Spleen (tissue), 11 donors: ENCODE measurements around the gene ITCH. TPM values are rescaled to one million over a fixed set of nuclear protein-coding genes. Genes with fewer than 3 reads are reported as not detected.
A peak's percentile ranks its signal among the peaks of the same experiment; 100 is the strongest.

Source experiments
- DNase-seq: peaks from one replicate; pipeline ENCODE4 v3.0.0-alpha.2; 2020
- H3K27ac ChIP-seq, 8 donors: fragments of 200-600 bp; sonication (generic) in 7 of 8; 1 replicate in 4 of 8; 2 replicates in 4 of 8; pipeline versions ENCODE4 v1.5.0 to v1.8.0; 2016 to 2021; ENCODE audit warnings: inconsistent platforms in 4 of 8, mild to moderate bottlenecking in 4 of 8, moderate library complexity in 1 of 8
- H3K27me3 ChIP-seq, 7 donors: fragments of 200-600 bp; sonication (generic) in 6 of 7; replicated peaks in 1 of 7; 1 replicate in 4 of 7; 2 replicates in 3 of 7; pipeline versions ENCODE4 v1.5.0 to v1.8.0; 2016 to 2021; ENCODE audit warnings: inconsistent platforms in 3 of 7, mild to moderate bottlenecking in 1 of 7
- H3K36me3 ChIP-seq, 6 donors: fragments of 200-600 bp; sonication (generic) in 5 of 6; 1 replicate in 4 of 6; 2 replicates in 2 of 6; pipeline versions ENCODE4 v1.5.0 to v1.8.0; 2016 to 2021; ENCODE audit warnings: inconsistent platforms in 2 of 6
- H3K4me1 ChIP-seq, 6 donors: fragments of 200-600 bp; sonication (generic) in 5 of 6; 1 replicate in 3 of 6; 2 replicates in 3 of 6; pipeline versions ENCODE4 v1.5.0 to v1.8.0; 2016 to 2021; ENCODE audit warnings: inconsistent platforms in 3 of 6
- H3K4me3 ChIP-seq, 8 donors: fragments of 200-600 bp; sonication (generic) in 7 of 8; 1 replicate in 4 of 8; 2 replicates in 4 of 8; pipeline versions ENCODE4 v1.5.0 to v1.8.0; 2016 to 2021; ENCODE audit warnings: inconsistent platforms in 4 of 8, mild to moderate bottlenecking in 4 of 8, moderate library complexity in 2 of 8
- H3K9me3 ChIP-seq, 8 donors: fragments of 200-600 bp; sonication (generic) in 7 of 8; 1 replicate in 4 of 8; 2 replicates in 4 of 8; pipeline versions ENCODE4 v1.5.0 to v1.8.0; 2016 to 2021; ENCODE audit warnings: inconsistent platforms in 4 of 8
- POLR2A ChIP-seq, 3 donors: fragments of 450-650 bp; IDR thresholded peaks; one replicate each; pipeline ENCODE4 v1.5.1; 2017; ENCODE audit warnings: antibody characterized with exemption in 3 of 3, mild to moderate bottlenecking in 1 of 3
- POLR2AphosphoS5 ChIP-seq, 3 donors: sonication (generic); formaldehyde crosslinking; IDR thresholded peaks; one replicate each; pipeline ENCODE4 v1.5.1; 2017; ENCODE audit warnings: antibody characterized with exemption in 3 of 3
- WGBS, 5 donors: extraction: QIAGEN DNeasy Blood & Tissue Kit in 3 of 5; methylation state at CpG; one replicate each; pipeline versions ENCODE4 v1.1.5 to v1.1.7; 2013 to 2018; 5-methylcytosine and 5-hydroxymethylcytosine counted together
- intact Hi-C: fragments of 100-400 bp; cut with DNase I; formaldehyde crosslinking; loops from one replicate; pipeline ENCODE4 v1.15.0; 2023; ENCODE audit warnings: low total_unique reads
- polyA plus RNA-seq, 3 donors: library from polyadenylated mRNA; stranded (reverse); fragments of 200-250 nt; gene quantifications; one replicate each; pipeline ENCODE4 v1.2.1, GENCODE V29; 2013
- total RNA-seq, 7 donors: library from RNA; depleted of rRNA in 3 of 7; stranded (reverse); fragments of >200 nt in 3 of 7; fragmentation: NEBNext Ultra II Directional in 4 of 7; extraction: Animal tissue kit (Norgen Biotek cat#: 25700) in 4 of 7; gene quantifications; one replicate each; pipeline versions ENCODE4 v1.1.0 to v1.2.1, GENCODE V29; 2016 to 2021
- TF ChIP-seq, protein P1 (sequence below), 11 experiments: fragments of 200-600 bp in 7 of 11; fragments of 450-650 bp in 4 of 11; sonication (generic) in 4 of 11; IDR thresholded peaks in 8 of 11; conservative IDR thresholded peaks in 3 of 11; 1 replicate in 7 of 11; 2 replicates in 4 of 11; pipeline versions ENCODE4 v1.4.0 to v1.8.0; 2016 to 2021; ENCODE audit warnings: antibody characterized with exemption in 11 of 11, inconsistent platforms in 4 of 11, mild to moderate bottlenecking in 1 of 11
- donor health status: healthy with polysubstance abuse.
- donor health status: DM: no; HTN: no; CAD: no; lungs with moderate emphysema.
- donor health status: DM: no; HTN: no; CAD: no.
- donor health status: Bipolar disorder and iron deficiency.
- donor health status: healthy.
- donor health status: DM: no; HTN: no; CAD: no.
- donor health status: DM: yes; HTN: yes; CAD: no.

Gene ITCH
- total and polyA plus RNA-seq, 10 donors = 6.9 to 72.7 (median 61.6) TPM

DNA sequence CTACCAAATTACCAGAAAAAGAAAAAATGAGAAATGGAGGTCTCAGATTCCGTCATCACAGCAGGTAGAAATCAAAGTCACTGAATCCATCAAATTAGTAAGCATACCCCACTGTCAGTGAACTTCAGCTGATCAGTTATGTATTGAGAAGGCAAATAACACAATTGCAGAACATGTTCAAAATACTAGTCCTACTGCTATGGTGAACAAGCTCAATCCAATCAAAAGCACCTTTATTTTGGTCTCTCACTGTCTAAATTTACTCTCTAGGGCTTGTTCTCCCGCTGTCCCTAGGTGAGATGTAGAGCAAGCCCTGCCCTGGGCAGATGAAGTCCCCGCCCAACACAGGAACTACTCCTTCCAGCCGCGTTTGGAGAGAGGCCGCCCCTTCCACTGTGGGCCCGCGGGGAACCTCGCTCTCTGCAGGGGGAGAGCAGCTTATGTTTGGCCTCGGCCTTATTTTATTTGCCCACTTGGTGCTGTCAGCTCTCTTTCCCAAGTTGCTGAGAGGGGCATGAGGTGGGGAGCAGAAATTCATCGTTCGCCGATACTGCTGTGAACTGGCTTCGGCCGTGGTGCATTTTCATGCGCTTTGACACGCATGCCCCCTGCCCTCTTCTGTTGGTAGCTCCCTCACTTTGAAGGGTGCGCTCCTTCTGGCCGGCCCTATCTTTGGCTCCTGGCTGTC lies 181.2 kb downstream of the ITCH start:
- Histone ChIP-seq H3K27ac (no peak overlapping the region), H3K4me1 (peaks cover 6 to 43% (median 30%) of the 10 kb centered on the region in 6 donors), H3K4me3 (peak overlapping the region in 3 of 8 donors; percentile 15 to 44 (median 15)), H3K27me3 (no peaks in the 10 kb centered on the region), H3K9me3 (no peaks in the 10 kb centered on the region), H3K36me3 (peaks cover 0 to 34% (median 20%) of the 10 kb centered on the region in 6 donors)
- TF ChIP-seq POLR2AphosphoS5 (IDR thresholded peaks at IDR 0.05) (peak in 1 of 3 donors; percentile 17), POLR2A (IDR thresholded peaks at IDR 0.05) (no peak)
- TF ChIP-seq, protein P1, sequence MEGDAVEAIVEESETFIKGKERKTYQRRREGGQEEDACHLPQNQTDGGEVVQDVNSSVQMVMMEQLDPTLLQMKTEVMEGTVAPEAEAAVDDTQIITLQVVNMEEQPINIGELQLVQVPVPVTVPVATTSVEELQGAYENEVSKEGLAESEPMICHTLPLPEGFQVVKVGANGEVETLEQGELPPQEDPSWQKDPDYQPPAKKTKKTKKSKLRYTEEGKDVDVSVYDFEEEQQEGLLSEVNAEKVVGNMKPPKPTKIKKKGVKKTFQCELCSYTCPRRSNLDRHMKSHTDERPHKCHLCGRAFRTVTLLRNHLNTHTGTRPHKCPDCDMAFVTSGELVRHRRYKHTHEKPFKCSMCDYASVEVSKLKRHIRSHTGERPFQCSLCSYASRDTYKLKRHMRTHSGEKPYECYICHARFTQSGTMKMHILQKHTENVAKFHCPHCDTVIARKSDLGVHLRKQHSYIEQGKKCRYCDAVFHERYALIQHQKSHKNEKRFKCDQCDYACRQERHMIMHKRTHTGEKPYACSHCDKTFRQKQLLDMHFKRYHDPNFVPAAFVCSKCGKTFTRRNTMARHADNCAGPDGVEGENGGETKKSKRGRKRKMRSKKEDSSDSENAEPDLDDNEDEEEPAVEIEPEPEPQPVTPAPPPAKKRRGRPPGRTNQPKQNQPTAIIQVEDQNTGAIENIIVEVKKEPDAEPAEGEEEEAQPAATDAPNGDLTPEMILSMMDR (IDR thresholded peaks at IDR 0.05 in 8 of 11, conservative IDR thresholded peaks at IDR 0.05 in 3 of 11) = no peak
- DNase-seq = no peak
- WGBS, 5 donors = 15 to 33% (median 20%) methylated on average over 19 of the region's 19 CpGs
- intact Hi-C loops = loop anchor here (5.0 kb wide), 1 partner anchor 163 kb away; no protein-coding TSS in a partner anchor

DNA sequence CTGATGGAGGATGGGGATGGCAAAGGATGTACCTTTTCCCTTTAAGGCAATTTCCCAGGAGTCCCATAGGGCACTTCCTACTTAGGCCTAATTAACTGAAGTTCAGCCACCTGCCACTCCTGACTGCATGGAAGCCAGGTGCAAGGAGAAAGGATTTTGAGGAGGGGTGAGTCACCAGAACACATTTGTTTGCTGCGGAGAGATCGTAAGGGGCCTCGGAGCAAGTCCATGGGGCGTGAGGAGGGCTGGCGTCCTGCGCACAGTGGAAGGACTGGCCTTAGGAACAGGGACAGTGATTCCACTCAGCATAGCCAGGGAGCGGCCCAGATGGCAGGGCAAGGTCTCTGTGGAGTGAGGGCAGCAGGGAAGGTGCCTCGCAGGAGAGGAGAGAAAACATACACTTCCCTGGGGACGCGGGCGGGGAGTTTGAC lies 183.7 kb downstream of the ITCH start:
- intact Hi-C loops = no loop called here
- H3K9me3 ChIP-seq = no peaks in the 10 kb centered on the region
- 92 to 97% (median 94%) methylated on average over 11 of the region's 11 CpGs for WGBS, 5 donors
- H3K4me1 ChIP-seq = peaks cover 0 to 23% (median 14%) of the 10 kb centered on the region in 6 donors
- H3K36me3 ChIP-seq = peaks cover 0 to 9% (median 2%) of the 10 kb centered on the region in 6 donors
- no peak for DNase-seq
- no peak overlapping the region for H3K4me3 ChIP-seq
- TF ChIP-seq POLR2A (IDR thresholded peaks at IDR 0.05) = no peak
- TF ChIP-seq POLR2AphosphoS5 (IDR thresholded peaks at IDR 0.05) = no peak
- TF ChIP-seq, protein P1 (IDR thresholded peaks at IDR 0.05 in 8 of 11, conservative IDR thresholded peaks at IDR 0.05 in 3 of 11) = no peak
- no peaks in the 10 kb centered on the region for H3K27me3 ChIP-seq
- no peak overlapping the region for H3K27ac ChIP-seq

DNA sequence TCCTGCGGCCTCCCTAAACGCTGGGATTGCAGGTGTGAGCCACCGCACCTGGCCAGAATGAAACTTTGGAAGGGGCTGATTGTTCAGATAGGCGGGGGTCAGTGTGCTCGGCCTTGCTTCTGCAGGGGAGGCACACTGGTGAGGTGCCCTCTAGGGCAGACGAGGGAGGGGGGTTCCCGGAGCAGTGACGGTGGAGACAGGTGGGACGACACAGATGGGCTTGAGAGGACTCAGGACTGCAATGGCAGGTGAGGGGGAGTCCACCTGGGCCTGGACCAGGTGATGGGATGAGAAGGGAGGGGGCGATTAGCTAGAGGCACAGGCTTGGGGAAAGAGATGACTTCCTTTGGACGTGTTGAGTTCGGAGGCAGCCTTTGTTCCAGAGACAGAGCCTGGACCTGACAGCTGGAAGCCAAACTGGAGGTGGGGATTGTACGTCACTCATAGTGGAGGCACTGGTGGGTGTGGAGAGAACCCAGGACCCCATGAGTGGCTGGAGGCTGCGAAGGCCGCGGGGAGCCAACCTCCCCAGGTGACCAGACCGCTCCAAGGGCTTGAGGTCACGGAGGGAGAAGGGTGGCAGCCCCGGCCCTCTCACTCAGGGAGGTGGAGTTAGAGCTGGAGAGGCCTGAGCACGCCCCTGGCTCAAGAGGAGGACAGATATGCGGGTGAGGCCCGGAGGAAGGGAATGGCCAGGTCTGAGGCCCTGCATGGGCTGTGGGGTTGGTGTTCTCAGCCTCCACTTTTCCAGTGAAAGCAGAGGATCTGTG lies 185.0 kb downstream of the ITCH start:
- peaks cover 0 to 12% (median 5%) of the 10 kb centered on the region in 6 donors for H3K4me1 ChIP-seq
- no peaks in the 10 kb centered on the region for H3K9me3 ChIP-seq
- H3K27ac ChIP-seq = no peak overlapping the region
- no peaks in the 10 kb centered on the region for H3K27me3 ChIP-seq
- intact Hi-C loops = no loop called here
- DNase-seq = no peak
- no peaks in the 10 kb centered on the region for H3K36me3 ChIP-seq
- 92 to 93% (median 93%) methylated on average over 22 of the region's 22 CpGs for WGBS, 5 donors
- TF ChIP-seq, protein P1 (IDR thresholded peaks at IDR 0.05 in 8 of 11, conservative IDR thresholded peaks at IDR 0.05 in 3 of 11) = no peak
- TF ChIP-seq POLR2A (IDR thresholded peaks at IDR 0.05) (no peak), POLR2AphosphoS5 (IDR thresholded peaks at IDR 0.05) (no peak)
- H3K4me3 ChIP-seq = no peak overlapping the region
